Adrenal gland (tissue), 12 donors: Measurements from ENCODE around the gene C1QTNF9. TPM values are rescaled to one million over a fixed set of nuclear protein-coding genes. Genes with fewer than 3 reads are reported as not detected.
"Not testable (repeated sequence)": the region's sequence is repeated elsewhere in the genome, so short reads cannot be mapped to it uniquely, and the experiment has no call there.

Experiments
- DNase-seq, 7 donors: peaks; one replicate each; pipeline ENCODE4 v3.0.0-alpha.2; 2019 to 2020
- H3K27ac ChIP-seq, 5 donors: fragments of 200-600 bp; sonication (generic) in 4 of 5; 1 replicate in 3 of 5; 2 replicates in 2 of 5; pipeline versions ENCODE4 v1.5.1 to v1.8.0; 2016 to 2020; ENCODE audit warnings: mild to moderate bottlenecking in 1 of 5
- H3K27me3 ChIP-seq: fragments of 200-600 bp; 2 replicates; pipeline ENCODE4 v1.8.0; 2021
- H3K36me3 ChIP-seq, 2 donors: fragments of 200-600 bp; replicated peaks in 1 of 2; 1 replicate in 1 of 2; 2 replicates in 1 of 2; pipeline versions ENCODE4 v1.5.1 to v1.8.0; 2018 to 2022
- H3K4me1 ChIP-seq, 2 donors: fragments of 200-600 bp; replicated peaks in 1 of 2; 1 replicate in 1 of 2; 2 replicates in 1 of 2; pipeline versions ENCODE4 v1.5.1 to v1.8.0; 2018 to 2021
- H3K4me3 ChIP-seq, 4 donors: fragments of 200-600 bp; sonication (generic) in 3 of 4; one replicate each; pipeline ENCODE4 v1.5.1; 2016 to 2018
- H3K9me3 ChIP-seq, 3 donors: fragments of 200-600 bp; sonication (generic) in 1 of 3; replicated peaks in 1 of 3; 1 replicate in 2 of 3; 2 replicates in 1 of 3; pipeline versions ENCODE4 v1.5.1 to v1.8.0; 2016 to 2021
- POLR2A ChIP-seq, 2 donors: fragments of 450-650 bp; IDR thresholded peaks; one replicate each; pipeline ENCODE4 v1.6.1; 2017; ENCODE audit warnings: antibody characterized with exemption in 2 of 2, mild to moderate bottlenecking in 2 of 2, moderate library complexity in 1 of 2
- WGBS, 4 donors: extraction: QIAGEN DNeasy Blood & Tissue Kit in 2 of 4; methylation state at CpG; one replicate each; pipeline versions ENCODE4 v1.1.5 to v1.1.7; 2013 to 2017; 5-methylcytosine and 5-hydroxymethylcytosine counted together
- intact Hi-C, 2 donors: fragments of 100-400 bp; cut with DNase I; formaldehyde crosslinking; loops; one replicate each; pipeline versions ENCODE4 v1.14.1 to v1.15.0; 2022 to 2023
- polyA plus RNA-seq, 3 donors: library from polyadenylated mRNA; stranded (reverse); fragments of 200-250 nt in 2 of 3; fragments of 350-450 nt in 1 of 3; fragmentation: Illumina TruSeq in 1 of 3; extraction: RNeasy Lipid Tissue Mini Kit (QIAGEN cat#74804) in 1 of 3; gene quantifications; one replicate each; pipeline ENCODE4 v1.2.3, GENCODE V29; 2013 to 2014
- total RNA-seq, 9 donors: library from RNA; depleted of rRNA in 4 of 9; stranded (reverse); fragments of >200 nt in 4 of 9; fragments of 120-200 nt in 1 of 9; fragmentation: NEBNext Ultra II Directional in 1 of 9; extraction: Animal tissue kit (Norgen Biotek cat#: 25700) in 1 of 9; gene quantifications; one replicate each; pipeline versions ENCODE4 v1.1.0 to v1.2.4, GENCODE V29; 2013 to 2023
- TF ChIP-seq, protein P1 (sequence below), 6 experiments: fragments of 450-650 bp in 4 of 6; fragments of 200-600 bp in 2 of 6; sonication (generic) in 1 of 6; IDR thresholded peaks; 1 replicate in 5 of 6; 2 replicates in 1 of 6; pipeline versions ENCODE4 v1.5.1 to v1.8.0; 2016 to 2021; ENCODE audit warnings: antibody characterized with exemption in 6 of 6, mild to moderate bottlenecking in 2 of 6, moderate library complexity in 1 of 6
- donor health status: healthy with polysubstance abuse.
- donor health status: Bipolar disorder and iron deficiency.
- donor health status: DM: yes; HTN: yes; CAD: no.
- donor health status: DM: no; HTN: no; CAD: no.
- donor health status: DM: no; HTN: no; CAD: no.
- donor health status: DM: yes; HTN: yes; CAD: no.

Gene C1QTNF9
- total and polyA plus RNA-seq, 12 donors = 0.11 to 0.94 (median 0.16) TPM; not detected in 9

DNA sequence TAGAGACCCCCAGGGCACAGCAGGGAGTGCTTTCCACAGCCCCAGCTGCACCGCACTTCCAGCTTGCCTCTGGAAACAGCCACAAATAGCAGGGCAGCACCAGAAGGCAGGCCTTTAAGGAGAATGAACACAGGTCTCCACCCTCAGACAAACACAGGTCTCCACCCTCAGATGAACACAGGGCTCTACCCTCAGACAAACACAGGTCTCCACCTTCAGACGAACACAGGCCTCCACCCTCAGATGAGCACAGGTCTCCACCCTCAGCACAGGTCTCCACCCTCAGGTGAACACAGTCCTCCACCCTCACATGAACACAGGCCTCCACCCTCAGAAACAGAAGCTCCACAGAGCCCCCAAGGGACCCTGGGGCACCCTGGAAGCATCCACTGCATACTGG, 51.7 kb downstream of the C1QTNF9 start:
- intact Hi-C loops = no loop called here
- no peak for TF ChIP-seq POLR2A (IDR thresholded peaks at IDR 0.05)
- TF ChIP-seq, protein P1, sequence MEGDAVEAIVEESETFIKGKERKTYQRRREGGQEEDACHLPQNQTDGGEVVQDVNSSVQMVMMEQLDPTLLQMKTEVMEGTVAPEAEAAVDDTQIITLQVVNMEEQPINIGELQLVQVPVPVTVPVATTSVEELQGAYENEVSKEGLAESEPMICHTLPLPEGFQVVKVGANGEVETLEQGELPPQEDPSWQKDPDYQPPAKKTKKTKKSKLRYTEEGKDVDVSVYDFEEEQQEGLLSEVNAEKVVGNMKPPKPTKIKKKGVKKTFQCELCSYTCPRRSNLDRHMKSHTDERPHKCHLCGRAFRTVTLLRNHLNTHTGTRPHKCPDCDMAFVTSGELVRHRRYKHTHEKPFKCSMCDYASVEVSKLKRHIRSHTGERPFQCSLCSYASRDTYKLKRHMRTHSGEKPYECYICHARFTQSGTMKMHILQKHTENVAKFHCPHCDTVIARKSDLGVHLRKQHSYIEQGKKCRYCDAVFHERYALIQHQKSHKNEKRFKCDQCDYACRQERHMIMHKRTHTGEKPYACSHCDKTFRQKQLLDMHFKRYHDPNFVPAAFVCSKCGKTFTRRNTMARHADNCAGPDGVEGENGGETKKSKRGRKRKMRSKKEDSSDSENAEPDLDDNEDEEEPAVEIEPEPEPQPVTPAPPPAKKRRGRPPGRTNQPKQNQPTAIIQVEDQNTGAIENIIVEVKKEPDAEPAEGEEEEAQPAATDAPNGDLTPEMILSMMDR (IDR thresholded peaks at IDR 0.05) = no peak
- H3K9me3 ChIP-seq = no peaks in the 10 kb centered on the region

DNA sequence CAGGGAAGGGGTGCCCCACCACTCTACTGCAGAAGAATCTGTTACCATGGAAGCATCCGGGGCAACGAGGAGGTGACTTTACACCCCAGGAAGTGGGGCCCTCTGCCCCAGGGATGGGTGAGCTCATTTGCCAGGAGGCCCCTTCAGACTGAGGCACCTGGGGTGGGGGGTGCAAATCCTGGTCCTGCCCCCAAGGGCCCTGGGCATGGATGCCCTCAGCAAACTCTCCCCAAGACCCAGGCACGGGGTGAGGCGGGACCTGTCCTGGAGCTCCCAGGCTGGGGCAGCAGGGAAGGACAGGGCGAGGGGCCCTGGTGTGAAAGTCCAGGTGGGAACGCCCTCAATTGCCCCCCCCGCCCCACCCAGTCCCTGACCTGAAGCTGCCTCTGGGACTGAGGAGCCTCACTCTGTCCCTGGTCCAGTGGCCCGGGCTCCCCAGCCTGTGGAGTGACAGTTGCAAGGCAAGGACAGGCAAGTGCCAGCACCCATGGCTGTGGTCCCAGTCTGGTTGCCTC, 52.5 kb downstream of the C1QTNF9 start:
- WGBS, 4 donors = 33 to 84% (median 73%) methylated on average over 3 to 8 of the region's 8 CpGs; no CpG with 5 or more reads in 1 of the 4 donors
- H3K36me3 ChIP-seq = no peaks in the 10 kb centered on the region
- H3K27me3 ChIP-seq = no peaks in the 10 kb centered on the region
- no peaks in the 10 kb centered on the region for H3K9me3 ChIP-seq
- H3K4me1 ChIP-seq = no peaks in the 10 kb centered on the region
- no peak overlapping the region for H3K27ac ChIP-seq
- no peak overlapping the region for H3K4me3 ChIP-seq
- TF ChIP-seq, protein P1 (IDR thresholded peaks at IDR 0.05) = no peak
- TF ChIP-seq POLR2A (IDR thresholded peaks at IDR 0.05) = no peak
- no peak for DNase-seq
- intact Hi-C loops = no loop called here

More for the DNA sequence above, 51.7 kb downstream of the C1QTNF9 start:
- Histone ChIP-seq H3K27ac (no peak overlapping the region), H3K27me3 (no peaks in the 10 kb centered on the region), H3K4me3 (no peak overlapping the region), H3K4me1 (no peaks in the 10 kb centered on the region), H3K36me3 (no peaks in the 10 kb centered on the region)
- 83 to 93% (median 90%) methylated on average over 2 of the region's 2 CpGs; no CpG with 5 or more reads in 1 of the 4 donors for WGBS, 4 donors
- no peak for DNase-seq

DNA sequence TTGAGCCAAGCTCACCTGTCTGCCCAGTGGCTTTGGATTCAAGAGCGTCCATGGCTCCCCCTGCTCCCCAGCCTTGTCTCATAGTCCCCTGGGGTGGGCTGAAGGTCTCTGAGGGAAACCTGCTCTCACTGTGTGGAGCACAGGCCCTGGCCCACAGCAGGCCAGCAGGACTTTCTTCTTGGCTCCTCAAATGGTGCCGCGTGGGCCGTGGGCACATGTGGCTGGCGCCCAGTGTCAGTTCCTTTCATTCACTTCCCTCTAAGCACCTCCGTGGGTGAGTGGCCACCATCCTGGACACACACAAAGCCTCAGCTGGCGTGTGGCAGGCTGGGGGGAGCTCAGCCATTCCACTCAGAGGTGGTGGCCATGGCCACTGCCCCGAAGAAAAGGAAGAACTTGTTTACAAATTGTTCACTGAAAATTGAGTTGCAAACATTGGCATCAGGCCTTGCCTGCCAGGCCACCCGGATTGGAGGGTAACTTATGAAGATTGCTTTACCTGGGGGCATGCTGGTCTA, 53.1 kb downstream of the C1QTNF9 start:
- H3K36me3 ChIP-seq = no peaks in the 10 kb centered on the region
- H3K4me1 ChIP-seq = no peaks in the 10 kb centered on the region
- no peaks in the 10 kb centered on the region for H3K9me3 ChIP-seq
- intact Hi-C loops = no loop called here
- WGBS, 4 donors = 83 to 90% (median 87%) methylated on average over 7 to 9 of the region's 9 CpGs
- TF ChIP-seq POLR2A (IDR thresholded peaks at IDR 0.05) = no peak
- TF ChIP-seq, protein P1 (IDR thresholded peaks at IDR 0.05) = no peak
- H3K27me3 ChIP-seq = no peaks in the 10 kb centered on the region
- no peak overlapping the region for H3K4me3 ChIP-seq
- no peak overlapping the region for H3K27ac ChIP-seq
- DNase-seq = no peak

DNA sequence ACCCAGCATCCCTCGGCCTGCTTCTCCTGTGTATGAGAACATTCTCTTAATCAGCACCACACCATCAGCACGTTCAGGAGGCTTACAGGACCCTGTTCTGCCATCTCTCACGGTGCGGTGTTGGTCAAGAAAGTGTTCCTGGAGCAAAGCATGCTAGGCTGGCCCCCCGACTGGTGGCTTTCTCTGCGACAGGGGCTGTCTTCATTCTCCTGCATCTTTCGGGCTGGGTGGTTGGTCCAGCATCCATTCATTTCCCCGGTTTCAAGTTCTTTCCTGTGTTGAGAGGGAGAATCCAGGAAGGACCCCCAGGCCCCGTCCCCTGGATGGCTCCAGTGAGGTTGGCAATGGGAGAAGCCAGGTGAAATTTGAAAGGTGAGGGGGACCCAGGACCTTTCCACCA, 55.8 kb downstream of the C1QTNF9 start:
- Histone ChIP-seq H3K4me3 (no peak overlapping the region), H3K27me3 (no peaks in the 10 kb centered on the region), H3K4me1 (no peaks in the 10 kb centered on the region), H3K9me3 (no peaks in the 10 kb centered on the region), H3K36me3 (no peaks in the 10 kb centered on the region), H3K27ac (no peak overlapping the region)
- DNase-seq = no peak
- intact Hi-C loops = loop anchor here in 1 of 2 donors (5.0 kb wide), 1 partner anchor 1423 kb away; no protein-coding TSS in a partner anchor
- 75 to 87% (median 85%) methylated on average over 9 of the region's 9 CpGs for WGBS, 4 donors
- TF ChIP-seq, protein P1 (IDR thresholded peaks at IDR 0.05) = no peak
- no peak for TF ChIP-seq POLR2A (IDR thresholded peaks at IDR 0.05)

DNA sequence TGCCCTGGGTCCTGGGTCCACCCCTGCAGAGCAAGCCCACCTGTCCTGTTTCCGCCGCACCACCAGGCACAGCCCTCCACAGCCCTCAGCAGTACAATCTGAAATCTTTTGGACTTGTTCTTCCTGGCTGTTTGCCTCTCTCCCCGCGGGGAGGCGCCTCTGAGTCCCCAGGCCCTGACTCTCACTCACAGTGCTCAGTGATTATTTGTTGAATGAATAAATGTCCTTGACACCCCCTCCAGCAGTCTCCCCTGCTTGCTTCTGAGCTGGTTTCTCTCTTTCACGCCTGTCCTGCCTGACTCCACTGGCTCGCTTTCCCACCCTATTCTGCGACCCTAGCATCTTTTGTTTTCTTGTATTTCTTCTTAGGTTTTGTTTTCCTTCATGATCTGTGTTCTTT, 56.9 kb downstream of the C1QTNF9 start:
- not testable (repeated sequence) for H3K4me3 ChIP-seq, H3K9me3 ChIP-seq, H3K36me3 ChIP-seq, H3K27ac ChIP-seq, H3K27me3 ChIP-seq, DNase-seq, H3K4me1 ChIP-seq
- intact Hi-C loops = loop anchor here in 1 of 2 donors (5.0 kb wide), 1 partner anchor 1424 kb away; no protein-coding TSS in a partner anchor
- WGBS, 4 donors = 85 to 93% (median 90%) methylated on average over 3 to 6 of the region's 8 CpGs

DNA sequence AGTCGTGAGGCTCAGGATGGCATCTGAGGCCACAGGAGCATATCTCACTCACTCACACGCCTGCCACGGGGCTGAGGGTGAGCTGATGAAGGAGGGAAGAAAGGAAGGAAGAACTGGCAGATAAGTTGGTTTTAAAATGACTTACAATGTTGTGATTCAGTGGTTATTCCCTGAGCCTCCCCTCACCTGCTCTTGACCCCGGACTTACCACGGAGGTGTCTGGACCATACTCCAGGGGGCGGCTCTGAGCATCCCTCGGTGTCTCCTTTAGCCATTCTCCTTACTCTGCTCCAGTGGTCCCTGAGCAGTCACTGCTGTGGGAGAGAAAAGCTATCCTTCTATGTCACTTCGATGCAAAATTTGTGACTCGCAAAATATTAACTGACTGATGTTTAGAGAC, 61.9 kb downstream of the C1QTNF9 start:
- WGBS, 4 donors = 73 to 80% (median 75%) methylated on average over 9 of the region's 9 CpGs
- intact Hi-C loops, H3K36me3 ChIP-seq, DNase-seq, H3K27me3 ChIP-seq, H3K9me3 ChIP-seq, H3K27ac ChIP-seq, H3K4me1 ChIP-seq, H3K4me3 ChIP-seq: not testable (repeated sequence)
